HG02970 (cell line): Measurements from ENCODE around the gene GALNTL6.
A peak's percentile ranks its signal among the peaks of the same experiment; 100 is the strongest.

Experiments
- ATAC-seq: cut with Tn5 transposase; IDR thresholded peaks from one replicate; pipeline ENCODE4 v1.9.1; 2021; ENCODE audit warnings: mild to moderate bottlenecking, moderate library complexity, moderate number of reproducible peaks; ENCODE audit not compliant: unreplicated experiment, low FRiP score

Gene GALNTL6

DNA sequence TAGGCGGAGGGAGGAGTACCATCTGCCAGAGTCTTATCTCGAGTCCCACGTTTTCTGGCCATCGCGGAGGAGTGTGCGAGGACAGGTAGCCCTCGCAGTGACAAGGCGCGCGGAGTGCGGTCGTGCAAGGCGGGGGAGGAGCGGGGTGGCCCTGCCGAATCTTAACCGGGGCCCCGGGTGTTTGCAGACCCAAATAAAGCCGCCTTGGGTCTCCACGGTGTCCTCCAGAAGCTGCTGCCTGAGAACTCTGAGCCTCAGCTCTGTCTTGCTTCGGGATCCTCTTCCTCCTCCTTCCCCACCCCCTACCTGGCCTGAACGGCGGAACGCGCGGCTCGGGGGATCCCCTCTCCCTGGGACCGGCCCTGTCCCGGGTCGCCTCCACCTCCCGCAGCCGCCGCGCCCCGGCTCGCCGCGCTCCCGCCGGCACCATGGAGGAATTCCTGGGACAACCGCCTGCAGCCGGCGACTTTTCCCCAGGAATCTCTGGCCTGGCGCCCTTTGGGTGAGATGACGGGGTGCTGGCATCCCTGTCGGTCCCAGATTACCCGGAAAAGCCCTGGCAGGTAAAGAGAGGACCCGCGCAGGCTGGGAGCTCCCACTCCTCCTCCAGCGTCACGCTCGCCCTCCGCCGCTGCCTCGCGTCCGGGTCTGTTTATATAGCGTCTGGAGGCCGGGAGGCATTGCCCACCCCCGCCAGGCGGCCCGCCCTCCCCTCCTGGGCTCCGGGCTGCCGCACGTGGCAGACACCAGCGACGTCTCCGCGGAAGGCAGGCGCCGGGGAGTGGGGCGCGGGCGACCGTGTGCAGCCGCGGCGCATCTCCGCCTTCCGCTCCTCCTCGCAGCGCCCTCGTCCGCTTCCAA lies at the start of gene GALNTL6:
TSS of gene GALNTL6 (plus strand) at position 740 of the 861 bp plus-strand sequence.
- peak; percentile 39 for ATAC-seq

DNA sequence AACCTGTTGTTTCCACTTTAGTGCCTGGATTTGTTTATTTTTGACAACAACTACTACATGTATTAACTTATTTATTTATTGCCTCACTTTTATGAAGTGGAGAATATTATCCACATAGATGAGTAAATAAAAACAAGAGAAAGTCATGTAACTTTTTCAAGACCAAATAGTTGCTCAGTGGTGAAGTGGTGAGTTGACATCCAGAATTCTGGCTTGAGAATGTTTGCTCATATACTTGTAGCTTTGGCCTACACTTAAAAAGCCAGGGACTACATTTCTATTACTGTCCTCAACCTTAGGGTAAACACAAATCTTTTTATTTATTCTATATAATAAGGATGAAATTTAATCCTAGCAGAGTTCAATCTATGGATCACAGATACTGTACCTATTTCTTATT lies 47.7 kb upstream of the GALNTL6 start:
- no peak for ATAC-seq

DNA sequence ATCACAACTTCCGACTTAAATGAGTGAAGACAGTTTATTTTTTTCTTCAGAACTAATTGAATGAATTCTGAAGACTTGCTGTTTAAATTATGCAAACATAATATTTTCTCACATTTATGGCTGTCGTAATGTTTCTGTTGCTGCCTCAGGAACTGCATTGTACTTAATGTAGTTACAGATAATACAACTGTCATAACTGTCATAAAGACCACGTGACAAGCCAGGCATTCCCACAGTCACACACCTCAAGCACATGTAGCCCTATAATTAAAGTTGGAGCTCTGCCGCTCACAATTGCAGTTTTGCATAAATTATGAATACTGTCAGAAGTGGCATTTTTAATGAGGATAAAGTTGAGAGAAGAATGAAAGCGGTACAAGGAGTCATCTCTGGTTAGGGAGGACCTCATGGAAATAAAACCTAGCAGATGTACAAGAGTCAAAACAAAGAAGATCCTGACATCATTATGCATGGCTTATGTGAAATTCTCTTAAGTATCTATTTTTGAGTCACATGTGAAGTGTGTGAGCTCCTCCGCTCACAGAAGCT lies 38.5 kb upstream of the GALNTL6 start:
- ATAC-seq = no peak

DNA sequence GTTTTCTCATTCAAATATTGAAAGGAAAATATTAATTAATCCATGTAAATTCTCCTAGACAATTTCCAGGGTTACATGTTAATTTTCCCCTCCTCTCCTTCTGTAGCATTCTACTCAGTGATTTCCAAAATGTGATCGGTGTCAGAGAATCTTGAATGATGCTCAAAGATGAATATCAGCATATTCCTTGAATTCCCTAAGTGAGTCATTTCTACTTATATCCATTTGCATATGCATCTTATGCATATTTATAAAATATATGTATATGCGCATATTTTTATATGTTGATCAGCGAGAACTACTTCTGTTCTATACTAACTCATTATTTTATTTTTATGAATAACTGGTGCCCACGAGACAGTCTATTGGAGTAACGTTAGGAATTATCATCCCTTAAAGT lies 33.9 kb upstream of the GALNTL6 start:
- ATAC-seq = no peak

DNA sequence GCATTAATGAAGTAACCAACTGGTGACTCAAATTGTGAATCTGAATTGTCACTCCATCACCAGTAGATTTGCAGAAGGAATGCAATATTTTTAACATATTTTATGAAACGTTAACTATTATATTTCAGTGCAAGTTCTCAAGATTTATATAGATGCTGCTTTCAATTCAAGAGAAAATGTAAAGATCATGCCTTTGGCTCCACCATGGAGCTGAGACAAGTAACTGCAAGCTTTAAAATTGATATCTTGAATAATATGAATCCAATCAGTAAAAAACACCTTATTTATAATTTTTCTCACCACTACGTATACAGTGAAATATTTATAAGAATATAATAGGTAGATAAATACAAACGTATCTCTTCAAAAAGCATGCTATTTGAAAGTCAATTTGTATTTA lies 27.8 kb upstream of the GALNTL6 start:
- ATAC-seq = no peak

DNA sequence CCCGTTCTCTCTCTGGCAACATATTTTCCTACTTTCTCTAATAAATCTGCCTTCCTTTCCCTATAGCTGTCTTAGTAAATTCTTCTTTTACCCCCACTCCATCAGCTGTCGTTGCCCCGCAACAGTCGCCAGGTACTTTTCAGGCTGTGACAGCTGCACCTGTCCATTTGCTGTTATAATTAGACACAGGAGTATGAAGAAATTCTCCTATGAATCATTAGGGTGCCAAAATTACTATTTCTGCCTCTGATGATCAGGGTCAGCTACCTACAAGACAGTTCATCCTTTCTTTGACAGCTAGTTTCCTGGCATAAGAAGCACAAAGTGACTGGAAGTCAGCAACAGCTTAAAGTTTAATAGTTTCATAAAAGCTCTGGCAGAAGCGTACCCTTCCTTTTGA lies 19.5 kb upstream of the GALNTL6 start:
- ATAC-seq = no peak

DNA sequence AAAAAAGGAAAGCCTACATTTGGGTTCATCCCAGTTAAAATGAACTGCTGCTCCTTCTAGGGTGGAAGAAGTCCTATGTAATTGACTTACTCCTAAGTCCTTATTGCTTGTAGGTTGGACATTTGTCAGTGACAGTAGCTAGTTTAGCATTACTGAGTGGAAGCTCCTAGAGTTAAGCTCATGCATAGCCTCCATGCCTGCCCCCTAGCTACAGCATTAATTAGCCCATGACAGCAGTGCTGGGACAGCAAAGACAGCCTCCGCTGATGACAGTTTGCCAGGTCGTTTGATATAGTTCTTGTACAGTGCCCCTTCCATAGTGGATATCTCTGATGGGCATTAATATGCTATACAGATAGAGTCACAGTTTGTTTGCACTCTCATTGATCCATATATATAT lies 18.7 kb upstream of the GALNTL6 start:
- no peak for ATAC-seq

DNA sequence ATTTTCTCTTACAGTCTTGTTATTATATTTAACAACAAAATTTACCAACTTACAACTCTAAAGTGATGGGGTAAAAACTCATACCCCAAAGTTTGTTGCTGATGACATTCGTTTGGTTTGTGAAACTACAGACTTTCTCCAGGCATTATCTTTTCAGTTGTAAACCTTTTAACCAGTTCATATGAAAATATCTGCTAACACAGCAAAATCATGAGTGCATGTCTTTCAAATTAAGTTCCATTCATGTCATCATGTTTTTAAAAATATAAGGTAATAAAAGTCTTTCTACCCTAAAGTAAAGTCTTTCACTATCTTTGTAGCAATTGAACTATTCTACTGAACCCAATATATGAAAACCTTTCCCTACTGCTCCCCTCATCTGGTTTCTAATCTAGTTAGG lies 3.4 kb upstream of the GALNTL6 start:
- no peak for ATAC-seq

DNA sequence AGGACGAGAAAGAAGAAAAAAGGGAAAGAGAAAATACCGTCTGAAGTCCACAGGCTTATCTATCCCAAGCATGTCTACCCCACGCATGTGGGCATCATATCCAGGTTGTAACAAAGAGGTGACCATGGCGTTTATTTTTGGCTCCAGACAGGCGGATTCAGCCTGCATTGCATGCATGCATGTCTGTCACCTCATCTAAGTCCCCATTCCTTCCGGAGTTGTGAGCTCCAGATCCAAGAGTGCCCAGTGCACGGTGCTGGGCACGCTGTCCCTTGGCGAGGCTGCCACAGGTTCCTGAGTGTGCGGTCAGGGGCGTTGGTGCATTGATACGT lies 905 bp upstream of the GALNTL6 start:
- ATAC-seq = no peak

DNA sequence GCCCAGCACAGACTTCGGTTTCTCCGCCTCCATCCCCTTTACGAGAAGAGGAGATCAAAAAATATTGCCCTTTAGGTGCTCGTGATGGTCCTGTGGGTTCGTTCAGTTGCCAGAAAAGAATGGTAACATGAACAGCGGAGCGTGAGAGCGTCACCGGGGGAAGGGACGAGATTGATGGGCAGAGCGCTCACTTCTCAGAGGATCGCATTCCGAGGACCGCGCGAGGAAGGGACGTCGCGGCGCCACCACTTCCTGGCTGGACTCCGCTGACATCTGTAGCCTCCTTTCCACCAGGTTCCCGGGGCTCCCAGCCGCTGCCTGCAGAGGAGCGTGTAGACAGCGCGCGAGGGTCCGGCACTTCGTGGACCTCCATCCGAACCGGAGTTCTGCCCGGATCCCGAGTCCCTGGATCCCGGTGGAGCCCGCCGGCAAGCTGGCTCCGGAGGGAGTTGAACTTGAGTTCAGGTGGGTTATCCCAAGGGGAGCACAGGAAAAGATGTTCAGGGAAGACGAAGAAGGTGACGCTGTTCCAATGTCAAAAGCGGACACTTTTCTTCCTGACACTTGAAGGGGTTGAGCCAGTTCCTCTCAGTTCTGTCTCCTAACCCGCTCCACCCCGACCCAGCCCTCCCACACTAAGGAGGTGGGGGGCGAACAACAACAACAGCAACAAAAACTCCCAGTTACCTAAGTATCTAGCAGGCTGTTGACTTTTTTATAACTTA lies 484 bp downstream of the GALNTL6 start:
- peak; percentile 11 for ATAC-seq

DNA sequence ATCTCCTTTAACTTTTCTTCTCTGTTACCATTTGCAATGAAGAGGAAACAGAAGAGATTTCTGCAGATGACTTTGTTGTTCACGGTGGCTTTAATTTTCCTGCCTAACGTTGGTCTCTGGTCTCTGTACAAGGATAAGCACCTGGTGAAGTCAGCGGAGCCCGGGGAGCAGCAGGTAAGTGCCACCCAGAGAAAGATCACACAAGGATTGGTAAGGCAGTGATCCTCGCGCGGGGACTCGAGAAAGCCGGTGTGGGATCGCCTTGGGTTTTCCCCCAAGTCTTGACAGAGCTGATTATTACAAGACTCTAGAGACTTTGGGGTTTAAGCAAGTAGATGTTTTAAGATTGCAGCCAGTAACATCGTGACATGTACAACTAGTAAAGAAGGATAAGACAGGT lies 1.3 kb downstream of the GALNTL6 start:
- ATAC-seq = no peak

DNA sequence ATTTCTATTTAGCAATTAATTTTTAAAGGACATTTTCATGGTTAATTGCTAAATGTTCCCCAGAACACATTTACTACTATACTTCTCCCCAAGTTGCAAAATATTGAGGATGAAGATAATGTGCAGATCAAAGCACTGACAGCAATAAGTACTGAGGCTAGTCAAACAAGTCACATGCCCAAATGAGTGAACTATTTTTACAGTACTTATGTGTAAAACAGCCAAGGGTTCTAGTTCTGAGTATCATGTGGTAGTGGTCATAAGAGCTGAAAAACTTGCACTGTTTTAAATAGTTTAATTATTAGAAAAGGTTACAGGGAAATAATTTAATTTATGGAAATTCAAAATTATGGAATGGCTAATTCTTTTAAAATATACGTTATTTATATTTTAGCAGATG lies 3.8 kb downstream of the GALNTL6 start:
- ATAC-seq = no peak

DNA sequence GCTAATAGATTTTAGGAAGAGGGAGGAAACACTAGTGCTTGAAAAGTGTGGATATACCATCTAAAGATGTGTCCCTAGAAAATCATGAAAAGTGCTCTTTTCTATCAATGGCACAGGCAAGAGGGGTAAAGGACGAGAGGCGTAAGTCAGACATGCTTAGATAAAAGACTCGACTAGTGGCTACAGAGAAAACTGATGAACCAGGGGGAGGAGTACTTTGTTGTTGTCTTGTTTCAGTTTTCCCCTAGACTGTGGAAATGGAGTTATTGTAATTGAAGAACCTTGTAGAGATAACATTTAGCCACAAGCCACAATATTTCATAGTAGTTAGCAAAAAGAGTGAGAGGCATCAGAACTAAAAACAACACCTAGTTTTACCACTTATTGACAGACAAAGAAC lies 21.4 kb downstream of the GALNTL6 start:
- no peak for ATAC-seq

DNA sequence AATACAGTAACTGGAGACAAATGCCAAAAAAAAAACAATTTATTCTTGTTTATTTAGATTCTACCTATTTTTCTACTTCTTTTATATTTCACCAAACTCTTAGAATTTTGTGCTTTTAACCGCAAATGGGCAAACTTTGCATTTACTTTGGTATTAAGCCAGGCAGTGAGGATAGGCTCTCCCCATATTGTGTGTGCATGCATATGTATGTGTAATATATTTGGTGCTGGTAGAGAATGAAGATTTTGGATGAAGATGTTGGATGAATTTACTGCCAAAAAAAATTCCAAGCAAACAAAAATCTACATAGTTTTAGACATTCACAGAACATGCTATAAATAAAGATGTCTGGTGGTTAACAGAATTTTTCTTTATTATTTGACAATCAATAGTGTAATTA lies 30.3 kb downstream of the GALNTL6 start:
- ATAC-seq = no peak

DNA sequence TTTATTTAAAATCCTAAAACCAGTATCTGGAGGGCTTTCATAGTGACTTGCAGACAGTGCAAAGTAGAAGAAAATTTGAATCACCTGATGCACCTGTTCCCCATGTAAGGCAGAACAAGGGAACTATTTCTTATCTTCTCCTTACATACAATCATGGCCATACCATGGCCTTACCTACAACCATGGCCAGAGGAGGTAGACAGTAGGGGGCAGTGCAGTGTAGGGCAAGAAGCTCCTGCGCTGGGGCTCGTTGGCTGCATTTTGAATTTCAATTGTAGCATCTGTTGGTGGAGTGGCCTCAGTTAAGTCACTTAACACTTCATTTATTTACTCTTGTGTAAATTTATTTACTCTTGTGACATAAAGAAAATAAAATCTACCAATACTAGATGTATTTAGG lies 33.0 kb downstream of the GALNTL6 start:
- ATAC-seq = peak; percentile 48

DNA sequence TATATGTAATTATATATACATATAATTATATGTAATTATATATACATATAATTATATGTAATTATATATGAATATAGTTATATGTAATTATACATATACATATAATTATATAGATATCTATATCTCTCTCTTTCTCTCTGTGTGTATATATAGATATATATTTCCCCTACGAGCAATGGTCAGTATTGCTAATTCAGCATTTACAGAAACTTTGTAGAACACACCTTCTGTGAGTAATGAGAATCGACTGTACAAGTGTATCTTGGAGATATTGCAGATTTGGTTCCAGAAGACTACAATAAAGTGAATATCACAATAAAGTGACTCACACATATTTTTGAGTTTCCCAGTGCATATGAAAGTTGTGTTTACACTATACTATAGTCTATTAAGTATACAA lies 33.7 kb downstream of the GALNTL6 start:
- no peak for ATAC-seq

DNA sequence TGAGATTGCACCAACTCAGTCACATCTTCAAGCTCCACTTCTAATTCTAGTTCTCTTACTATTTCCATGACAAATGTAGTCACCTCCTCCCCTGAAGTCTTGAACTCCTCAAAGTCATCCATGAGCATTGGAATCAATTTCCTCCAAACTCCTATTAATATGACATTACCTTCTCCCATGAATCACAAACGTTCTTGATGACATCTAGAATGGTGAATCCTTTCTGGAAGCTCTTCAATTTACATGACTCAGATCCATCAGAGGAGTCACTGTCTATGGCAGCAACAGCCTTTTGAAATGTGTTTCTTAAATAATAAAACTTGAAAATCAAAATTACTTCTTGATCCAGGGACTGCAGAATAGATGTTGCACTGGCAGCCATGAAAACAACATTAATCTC lies 34.5 kb downstream of the GALNTL6 start:
- ATAC-seq = no peak

DNA sequence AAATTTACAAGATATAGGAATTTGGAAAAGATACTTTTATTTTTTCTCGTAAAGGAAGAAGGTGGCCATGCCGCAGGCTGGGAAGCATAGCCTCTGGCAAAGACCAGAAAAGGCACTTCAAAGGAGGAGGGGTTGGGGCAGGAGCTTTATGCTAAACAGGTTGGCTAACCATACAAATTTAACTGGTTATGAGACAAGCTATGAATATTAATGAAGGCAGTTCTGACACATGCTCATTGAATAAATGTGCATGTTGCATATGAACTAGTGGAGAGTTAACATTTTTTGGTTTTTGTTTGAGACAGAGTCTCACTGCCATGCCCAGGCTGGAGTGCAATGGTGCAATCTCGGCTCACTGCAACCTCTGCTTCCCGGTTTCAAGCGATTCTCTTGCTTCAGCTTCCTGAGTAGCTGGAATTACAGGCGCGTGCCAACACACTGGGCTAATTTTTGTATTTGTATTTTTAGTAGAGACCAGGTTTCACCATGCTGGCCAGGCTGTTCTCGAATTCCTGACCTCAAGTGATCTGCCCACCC lies 36.5 kb downstream of the GALNTL6 start:
- no peak for ATAC-seq

DNA sequence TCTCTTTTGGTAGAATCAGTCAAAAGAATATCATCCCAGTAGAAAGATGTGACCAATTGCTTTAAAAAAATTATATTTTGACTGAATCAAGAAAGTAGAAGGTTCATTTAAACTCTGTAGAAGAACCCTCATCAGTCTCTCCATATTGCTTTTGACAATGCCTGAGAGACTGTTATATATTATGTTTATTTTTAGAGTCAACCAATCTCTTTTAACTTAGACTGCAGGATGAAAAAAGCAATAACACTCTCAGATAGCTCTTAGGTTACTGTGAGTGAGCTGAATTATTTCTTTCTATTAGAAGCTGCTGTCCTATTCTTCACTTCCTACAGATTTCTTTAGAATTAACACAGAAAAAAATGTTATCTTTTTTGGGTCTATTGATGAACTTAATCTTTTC lies 38.1 kb downstream of the GALNTL6 start:
- ATAC-seq = no peak

DNA sequence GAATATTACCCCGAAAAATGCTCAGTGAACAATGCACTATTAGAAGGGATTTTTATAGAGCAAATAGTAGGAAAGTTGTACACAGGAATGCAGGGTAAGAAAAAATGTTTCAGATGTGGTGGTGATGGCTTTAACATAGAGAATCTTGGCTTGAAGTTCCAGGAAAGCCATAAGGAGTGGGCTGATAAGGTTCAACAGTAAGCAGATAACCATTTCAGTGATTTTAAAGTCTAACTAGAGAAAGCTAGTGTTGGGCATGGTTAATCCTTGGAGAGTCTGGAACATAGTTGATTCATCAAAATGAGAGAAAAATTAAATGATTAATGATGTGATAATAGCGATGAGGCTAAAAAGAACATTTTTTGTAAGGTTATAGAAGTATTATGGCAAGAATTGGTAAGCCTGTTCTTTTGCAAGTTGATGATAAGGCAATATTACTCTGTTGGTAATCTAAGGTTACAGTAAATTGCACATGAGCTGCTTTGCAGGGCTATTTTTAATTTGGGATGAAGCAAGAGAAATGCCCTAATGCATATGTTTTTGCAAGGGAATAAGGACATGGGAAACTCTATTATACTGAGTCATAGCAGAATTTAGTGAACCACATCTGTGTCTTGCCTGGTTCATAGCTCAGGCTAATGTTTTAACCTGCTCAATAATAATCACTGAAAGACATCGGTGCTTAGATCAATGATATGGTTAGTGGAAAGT lies 44.3 kb downstream of the GALNTL6 start:
- ATAC-seq = no peak

DNA sequence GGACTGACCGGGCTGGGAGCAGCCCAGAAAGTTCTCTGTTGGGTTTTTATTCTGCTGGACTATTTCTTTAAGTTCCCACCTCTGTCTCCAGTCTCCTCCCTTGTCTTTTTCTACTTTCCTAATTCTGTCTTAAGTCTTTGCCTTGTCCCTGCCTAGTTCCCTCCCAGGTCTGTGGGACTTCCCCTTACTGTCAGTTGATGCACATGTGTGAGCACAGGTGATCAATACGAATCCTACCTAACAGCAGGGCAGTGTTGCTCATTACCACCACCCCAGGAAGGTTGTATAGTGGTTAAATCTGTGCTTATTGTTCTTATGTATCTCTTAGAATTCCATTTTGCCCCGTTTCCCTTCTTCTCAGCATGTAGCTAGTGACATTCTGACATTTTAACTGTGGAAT lies 62.1 kb downstream of the GALNTL6 start:
- ATAC-seq = no peak
